NCI-H2081 treated with DMSO at 0.1 percent for 48 hours (cell line): ENCODE measurements around the gene SRCIN1.

ENCODE experiments used
- DNase-seq: peaks from one replicate; lab custom pipeline; 2025; lab: John Stamatoyannopoulos, UW

SRCIN1 gene

DNA sequence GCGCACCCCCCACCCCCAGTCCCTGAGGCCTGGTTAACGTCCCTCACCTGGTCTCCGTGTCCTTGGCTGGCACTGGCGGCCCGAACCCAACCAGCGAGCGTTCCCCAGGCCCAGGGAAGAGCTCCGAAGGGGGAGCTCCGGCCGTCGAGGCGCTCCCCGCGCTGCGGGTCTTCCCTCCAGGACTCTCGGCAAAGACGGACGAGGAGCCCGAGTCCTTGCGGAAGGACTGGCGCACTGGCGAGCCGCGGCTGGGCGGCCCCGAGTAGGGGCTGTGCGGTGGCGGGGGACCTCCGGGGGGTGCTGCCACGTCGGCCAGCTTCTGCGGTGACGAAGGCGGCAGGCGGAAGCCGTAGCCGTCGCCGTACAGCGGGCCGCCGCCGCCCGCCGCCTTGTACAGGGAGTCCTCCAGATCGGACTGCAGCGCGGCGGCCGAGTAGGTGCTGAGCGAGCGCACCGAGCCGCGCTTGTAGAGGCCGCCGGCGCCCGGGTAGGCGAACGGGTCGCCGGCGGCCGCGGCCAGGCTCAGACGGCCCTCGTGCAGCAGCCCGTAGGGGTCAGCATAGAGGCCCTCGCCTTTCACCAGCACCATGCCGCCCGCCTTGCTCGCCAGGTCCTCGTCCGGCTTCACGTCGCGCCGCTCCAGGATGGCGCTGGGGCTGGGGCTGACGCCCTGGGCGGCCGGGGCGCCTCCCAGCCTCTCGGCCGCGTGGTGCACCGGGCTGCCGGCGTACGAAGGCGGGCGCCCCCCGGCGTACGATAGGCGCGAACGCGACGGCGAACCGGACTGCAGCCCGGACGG is 44.1 kb downstream of the SRCIN1 start:
- no peak for DNase-seq

DNA sequence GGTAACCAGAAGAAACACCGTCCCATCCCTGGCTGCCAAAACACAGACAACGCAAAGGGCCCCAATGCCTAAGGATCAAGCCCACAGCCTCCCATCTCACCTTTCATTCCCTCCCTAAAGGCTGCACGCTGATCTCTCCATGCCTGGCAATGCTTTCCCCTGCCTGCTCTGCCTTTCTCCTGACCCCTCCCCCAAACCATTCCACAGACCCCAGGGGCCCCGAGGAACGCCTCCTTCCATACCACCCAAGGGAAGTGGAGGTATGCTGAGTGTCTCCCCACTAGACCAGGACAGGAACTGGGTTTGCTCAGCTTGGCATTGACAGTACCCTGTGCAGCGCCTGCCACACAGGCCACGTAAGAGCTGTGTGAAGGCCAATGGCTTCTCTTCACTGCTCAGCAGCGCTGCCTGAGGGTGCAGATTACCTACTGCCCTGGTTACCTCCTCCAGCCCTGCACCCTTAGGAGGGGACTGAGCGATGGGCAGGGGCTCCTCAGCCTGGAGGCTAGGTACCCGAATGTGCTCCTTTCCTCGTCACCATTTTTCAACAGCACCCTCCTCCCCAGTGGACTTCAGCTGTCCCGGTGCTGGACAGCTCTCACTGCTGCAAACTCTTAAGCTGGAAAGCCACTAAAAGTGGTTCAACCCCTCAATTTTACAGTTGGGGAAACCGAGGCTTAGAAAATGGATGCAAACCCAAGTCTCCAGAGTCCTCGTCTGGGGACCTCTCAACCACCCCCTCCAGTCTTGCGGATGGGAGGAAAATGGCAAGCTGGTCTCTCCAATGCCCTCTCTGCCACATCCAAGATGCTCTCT is 45.0 kb downstream of the SRCIN1 start:
- no peak for DNase-seq

DNA sequence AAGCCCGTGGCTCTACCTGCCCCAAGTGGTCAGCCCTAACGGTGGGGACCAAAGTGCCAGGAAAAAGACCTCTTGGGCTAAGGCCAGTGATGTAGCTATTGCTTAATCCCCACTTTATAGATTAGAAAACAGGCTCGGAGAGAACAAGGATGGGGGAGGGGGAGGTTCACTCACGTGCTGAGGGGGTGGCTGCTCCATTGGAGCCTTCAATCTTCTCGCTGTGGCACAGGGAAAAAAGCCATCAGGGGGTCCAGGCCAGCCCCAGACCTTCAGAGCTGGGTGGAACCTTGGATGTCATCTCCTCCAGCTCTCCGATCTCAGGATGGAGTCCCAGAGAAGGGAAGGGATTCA is 45.9 kb downstream of the SRCIN1 start:
- no peak for DNase-seq

DNA sequence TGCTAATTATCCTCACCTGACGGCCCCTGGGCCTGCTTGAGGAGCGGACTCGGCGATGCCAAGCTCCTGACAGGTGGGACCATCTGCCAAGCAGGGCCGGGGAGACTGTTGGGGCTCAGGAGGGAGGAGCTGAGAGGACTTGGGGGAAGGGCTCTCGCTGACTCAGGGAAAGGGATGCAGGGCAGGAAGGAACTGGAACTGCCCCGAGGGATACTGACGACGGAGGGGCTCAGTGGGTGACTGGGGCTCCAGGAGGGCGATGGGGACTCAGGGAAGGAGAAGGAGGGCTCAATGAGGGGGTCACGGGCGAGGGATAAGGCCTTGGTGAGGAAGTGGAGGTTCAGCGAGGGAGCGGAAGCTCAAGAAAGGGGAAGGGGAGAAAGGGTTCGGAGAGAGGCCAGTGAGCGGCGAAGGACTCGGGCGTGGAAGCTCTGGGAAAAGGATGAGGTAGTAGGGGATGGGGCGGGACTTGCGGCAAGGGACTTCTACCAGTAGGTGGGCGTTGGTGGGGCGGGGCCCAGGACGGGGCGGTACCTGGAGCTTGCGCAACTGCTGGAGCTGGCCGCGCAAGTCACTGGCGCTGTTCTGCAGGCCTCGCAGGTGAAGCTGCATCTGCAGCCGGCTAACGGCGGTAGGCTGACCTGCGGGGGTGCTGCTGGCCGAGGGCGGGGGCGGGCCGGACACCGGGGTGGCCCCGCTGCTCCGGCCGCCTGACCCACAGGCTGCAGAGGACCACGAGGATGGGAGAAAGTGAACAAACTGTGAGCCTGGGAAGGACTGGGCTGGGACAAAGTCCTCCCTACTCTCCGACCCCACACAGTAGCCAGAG is 46.5 kb downstream of the SRCIN1 start:
- DNase-seq = peak; percentile 72

DNA sequence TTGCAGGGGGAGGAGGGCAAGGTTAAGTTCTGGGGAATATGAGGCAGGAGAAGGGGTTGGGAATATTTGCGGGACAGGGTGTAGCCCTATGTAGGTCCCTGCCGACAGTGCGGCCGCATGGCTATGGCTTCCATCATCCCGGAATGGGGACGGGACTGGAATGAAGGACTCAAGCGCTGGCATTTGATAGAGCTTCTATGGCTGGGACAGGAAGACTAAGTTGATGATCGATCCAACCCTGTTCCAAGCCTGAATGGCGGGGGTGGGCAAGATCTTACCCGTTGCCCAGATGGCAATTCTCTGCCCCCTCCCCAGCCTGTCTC is 47.1 kb downstream of the SRCIN1 start:
- no peak for DNase-seq

DNA sequence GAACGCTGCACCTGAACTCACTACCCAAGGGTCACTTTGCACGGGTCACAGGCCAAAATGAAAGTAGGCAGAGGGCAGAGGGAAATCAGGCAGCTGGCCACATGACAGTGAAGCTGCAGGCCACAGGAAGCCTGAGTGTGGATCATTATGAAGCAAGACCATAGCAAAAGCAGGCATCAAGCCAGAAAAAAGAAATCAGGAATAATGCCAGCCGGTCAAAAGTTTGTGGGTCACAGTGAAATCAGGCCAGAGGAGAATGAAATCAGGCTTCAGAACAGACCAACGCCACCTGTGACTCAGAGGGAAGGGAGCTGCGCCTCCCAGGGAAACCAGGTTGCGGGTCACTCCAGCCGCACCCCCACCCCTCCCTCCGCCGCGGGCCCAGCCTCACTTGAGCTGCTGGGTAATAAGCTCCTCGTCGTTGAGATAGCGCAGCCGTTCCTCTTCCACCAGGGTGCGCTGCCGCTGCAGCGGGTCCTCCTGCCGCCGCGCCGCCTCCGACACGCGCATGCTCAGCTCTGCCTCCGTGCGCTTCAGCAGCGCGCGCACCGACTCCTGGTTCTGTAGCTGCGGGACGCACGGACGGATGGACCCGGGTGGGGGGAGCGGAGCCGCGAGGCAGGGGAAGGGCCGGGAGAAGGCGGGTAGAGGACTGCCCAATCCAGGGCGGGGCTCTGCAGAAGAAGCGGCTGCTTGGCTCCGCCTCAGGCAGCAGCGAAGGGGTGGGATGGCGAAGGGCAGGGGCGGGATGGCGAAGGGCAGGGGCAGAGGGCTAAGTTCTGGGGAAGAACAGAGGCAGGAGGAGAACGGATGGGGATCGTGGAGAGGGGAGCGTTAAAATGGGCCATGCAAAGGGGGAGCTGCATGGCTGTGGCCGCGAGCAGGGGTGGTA is 47.7 kb downstream of the SRCIN1 start:
- peak; percentile 92 for DNase-seq

DNA sequence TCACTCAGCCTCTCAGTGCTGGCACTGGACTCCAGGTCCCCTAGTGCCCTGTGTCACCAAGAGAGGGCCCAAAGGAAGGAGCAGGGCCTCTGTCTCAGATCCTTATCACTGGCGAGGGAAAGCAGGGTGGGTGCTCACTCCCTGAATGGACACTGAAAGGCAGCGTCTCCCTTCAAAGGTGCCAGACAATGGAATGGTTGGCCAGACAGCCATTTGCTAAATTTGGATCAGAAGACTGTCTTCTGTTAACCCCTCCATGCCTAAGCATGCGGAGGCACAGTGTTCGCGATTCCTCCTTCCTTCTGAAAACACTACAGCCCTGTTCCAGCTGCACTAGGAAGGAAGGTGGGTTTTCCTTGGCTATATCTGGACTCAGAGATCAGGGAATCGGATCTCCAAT is 48.4 kb downstream of the SRCIN1 start:
- no peak for DNase-seq

DNA sequence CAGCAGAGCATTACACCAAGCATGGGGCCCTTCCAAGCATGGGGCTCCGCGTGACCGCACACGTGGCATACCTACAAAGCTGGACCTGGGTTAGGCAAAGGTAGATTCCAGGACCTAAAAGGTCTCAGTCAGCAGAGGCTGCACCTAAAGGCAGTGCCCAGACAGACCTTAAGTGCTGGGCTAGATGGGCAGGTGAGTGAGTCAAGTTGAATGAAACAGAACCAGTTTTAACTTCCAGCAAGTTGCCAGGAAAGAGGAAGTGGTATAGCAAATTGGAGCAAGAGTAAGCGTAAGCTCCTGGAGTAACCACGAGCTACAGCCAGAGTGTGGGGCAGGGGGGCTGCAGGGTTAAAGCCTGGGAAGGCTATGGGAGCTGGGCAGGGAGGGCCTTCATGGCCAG is 49.5 kb downstream of the SRCIN1 start:
- no peak for DNase-seq

DNA sequence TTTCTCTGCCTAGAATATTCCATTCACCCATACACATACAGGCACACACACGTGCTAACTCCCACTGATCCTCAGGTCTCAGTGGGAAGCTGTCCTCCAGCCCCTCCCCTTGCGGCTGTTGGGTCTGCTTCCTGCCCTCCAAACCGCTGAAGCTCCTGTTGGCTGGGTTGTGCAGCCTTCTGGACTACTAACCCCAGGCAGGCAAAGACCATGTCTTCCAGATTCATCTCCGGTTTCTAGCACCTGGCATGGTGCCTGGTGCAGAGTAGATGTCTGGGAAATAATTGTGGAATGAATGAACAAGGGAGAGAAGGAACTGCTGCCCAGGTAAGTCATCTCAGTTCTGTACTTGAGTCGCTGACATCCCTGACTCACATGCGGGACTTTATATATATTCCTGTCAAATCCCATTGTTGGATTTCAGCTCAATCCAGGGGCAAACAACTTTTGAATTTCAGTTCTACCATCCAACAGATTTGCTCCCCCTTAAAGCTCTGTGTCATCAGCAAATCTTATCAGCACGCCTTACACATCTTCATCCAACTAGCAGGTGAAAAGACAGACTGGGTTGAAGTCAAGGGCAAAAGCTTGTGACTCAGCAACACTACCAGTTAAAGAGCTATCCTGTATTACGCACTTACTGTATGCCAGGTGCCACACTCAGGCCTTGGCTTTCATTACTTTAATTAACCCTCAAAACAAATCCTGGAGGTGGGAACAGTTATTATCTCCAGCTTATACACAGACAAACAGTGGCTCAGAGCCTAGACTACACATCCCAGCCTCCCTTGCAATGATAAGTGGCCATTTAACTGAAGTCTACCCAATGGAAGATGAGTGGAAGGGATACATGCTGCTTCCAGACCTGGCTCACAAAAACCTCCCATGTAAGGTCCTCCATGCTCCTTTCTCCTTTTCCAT is 51.1 kb downstream of the SRCIN1 start:
- peak; percentile 97 for DNase-seq

DNA sequence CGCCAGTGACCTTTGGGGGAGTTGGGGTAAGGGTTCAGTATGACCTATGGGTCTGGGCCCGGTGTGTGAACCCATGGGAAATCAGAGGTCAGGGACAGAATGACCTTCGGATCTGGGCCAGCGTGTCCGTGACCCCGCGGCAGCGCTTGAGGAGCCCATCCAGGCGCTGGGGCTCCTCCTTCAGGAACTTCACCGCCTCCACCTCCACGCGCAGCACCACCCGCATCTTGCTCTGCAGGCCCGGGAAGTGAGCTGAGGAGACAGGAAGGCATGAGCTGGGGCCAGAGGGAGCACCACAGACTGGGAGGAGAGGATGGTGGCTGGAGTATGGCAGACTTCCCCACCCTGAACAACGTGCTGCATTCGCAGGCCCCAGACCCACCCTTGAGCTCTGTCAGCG is 53.4 kb downstream of the SRCIN1 start:
- no peak for DNase-seq

DNA sequence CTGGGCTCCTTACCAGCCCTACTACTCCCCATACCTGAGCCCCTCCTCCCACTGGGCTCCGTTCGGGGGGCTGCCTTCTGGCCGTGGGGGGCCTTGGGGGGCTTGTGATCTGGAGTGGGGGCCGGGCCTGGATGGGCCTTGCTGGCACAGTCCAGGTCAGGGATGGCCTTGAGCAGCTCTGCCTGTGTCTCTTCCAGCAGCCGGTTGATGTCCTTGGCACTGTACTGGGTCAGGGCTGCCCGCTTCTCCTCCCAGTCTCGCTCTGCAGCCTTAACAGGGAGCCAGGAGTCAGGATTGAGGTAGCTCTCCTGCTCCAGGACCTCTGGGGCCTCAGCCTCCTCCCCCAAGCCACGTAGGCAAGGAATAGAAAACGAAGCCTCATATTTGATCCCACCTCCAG is 54.6 kb downstream of the SRCIN1 start:
- DNase-seq = no peak

DNA sequence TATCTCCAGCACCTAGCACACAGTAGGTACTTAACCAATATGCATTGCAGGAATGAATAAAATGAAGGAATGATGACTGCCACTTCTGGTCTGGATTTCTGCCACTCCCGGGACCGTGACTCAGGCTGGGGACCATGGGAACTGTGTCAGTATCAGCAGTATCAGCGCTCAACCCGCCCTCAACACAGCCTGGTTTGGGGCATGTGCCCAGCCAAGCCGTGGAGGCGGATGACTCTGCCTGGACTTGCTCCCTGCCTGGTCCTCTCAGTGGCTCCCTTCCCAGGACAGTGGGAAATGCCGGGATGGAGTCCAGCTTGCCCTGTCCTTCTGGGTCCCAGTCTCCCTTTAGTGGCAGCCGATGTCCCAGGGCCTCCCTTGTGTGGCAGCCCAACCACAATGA is 55.1 kb downstream of the SRCIN1 start:
- no peak for DNase-seq

DNA sequence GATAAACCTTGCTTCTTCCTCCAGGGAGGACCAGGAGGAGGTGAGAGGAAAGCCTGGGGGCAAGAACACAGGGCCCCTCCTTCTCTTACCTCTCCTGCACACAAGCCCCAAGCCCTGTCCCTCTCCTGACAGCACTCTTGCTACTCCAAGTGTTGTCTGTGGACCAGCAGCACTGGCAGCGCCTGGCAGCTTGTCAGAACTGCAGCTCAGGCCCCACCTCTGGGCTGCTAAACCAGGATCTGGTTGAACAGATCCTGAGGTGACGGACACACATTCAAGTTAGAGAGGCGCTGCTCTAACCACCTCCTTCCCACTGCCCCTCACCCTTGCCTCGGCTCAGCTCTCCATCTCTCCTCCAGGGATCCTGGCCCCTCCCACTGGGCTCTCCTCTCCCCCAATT is 56.5 kb downstream of the SRCIN1 start:
- no peak for DNase-seq

DNA sequence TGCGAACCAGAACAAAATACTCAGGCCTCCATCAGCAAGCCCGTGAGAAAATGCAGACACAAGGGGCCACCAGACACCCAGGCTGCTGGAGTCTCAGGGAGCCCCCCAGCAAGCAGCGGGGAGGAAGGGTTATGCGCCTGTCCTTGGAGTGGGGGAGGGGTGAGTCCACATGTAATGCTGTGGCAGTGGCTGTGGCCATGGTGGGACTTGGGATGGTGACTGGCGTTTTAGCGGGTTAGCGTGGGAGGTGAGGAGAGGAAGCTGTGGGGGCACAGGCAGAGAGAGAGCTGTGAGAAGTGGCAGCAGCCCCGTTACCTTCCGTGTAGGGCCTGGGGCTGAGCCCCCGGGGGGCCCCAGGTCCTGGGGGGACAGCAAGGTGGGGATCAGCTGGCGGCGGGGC is 58.3 kb downstream of the SRCIN1 start:
- DNase-seq = no peak

DNA sequence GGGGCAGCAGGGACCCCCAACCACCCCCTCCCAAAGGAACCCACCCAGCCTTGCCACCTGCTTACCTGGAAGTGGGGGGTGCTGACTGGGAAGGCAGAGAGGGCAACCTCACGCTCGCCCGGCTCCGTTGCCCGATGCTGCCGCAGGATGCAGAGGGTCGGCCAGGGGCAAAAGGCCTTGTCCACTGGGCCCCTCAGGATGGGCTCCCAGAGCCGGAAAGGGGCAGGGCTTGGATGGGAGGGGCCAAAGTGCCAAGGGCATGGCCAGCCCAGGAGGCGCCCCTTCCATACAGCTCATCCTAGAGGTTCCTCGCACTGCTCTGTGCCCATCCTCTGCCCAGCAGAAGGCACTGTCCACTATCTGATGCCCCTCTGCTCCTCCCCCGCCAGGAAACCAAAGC is 59.4 kb downstream of the SRCIN1 start:
- DNase-seq = no peak

DNA sequence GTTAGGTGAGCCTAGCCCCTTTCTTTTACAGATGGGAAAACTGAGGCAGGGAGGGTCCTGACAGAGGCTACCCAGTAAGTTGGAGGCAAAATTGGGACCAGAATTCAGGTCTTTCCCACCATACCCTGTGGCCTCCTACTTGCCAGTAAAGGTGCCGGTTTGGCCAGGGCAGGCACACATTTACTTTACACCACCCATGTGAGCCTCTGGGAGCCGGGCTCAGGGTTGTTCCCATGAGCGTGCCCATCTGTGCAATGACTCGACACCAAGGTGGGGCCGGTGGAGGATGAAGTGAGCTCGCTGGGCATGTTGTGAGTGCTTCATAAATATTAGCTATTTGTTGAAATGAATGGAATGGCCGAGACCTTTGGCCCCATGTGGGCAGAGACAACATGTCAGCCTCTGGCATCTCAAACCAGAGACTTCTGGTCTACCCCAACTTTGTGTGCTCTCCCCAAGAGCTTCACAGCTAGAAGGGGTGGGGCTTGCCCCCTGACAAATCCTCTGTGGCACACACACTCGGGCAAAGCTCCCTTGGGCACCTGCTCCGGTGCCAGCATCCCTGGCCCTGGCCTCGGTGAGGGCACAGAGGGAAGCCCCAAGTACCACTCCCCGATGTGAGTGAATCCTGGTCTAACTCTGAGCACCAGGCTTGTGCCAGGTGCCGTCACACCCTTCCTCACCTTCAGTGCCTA is 60.1 kb downstream of the SRCIN1 start:
- DNase-seq = no peak

DNA sequence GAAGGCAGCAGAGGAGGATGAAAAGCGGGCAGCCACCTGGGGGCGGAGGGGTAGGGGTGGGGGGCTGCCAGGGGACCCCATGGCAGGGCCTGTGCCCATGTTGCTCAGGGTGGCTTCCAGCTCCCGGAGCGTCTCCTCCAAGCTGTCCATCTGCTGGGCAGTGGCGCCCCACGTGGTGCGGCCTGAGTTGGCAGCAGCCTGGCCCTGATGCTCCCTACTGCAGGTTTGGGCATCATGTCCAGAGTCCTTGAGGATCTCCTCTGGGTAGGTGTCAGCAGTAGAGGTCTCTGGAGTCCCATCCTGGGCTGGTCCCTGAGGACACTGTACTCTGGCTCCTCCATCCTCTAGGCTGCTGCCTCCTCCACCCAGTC is 60.9 kb downstream of the SRCIN1 start:
- DNase-seq = no peak

DNA sequence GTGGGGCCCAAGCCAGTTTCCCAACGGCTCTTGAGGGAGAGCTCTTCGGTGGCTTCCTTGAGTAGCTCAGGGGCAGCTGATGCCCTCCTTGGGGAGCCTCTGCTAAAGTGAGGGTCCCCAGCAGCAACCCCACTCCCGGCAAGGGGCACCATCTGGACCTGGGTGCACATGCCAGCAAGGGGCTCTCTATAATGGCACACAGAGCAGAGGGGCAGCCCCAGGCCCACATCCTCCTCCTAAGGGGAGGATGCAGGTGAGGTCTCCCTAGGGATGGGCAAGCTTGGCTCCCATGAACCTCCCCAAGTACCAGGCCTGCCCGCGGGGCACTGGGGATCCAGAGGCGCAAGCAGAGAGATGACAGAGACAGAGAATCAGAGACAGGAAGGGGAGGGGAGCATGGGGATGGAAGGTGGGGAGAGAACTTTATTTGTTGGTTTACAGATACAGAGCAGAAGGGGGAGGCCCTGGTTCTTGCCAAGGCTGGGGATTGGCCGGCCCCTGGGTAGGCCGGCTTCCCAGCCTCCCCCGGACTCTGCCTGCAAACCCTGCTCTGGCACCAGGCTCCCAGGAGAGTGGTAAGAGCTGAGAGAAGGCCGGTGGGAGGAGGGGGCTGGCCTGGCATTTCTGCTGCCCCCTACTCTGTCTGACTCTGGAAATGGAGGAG is 61.4 kb downstream of the SRCIN1 start:
- no peak for DNase-seq

DNA sequence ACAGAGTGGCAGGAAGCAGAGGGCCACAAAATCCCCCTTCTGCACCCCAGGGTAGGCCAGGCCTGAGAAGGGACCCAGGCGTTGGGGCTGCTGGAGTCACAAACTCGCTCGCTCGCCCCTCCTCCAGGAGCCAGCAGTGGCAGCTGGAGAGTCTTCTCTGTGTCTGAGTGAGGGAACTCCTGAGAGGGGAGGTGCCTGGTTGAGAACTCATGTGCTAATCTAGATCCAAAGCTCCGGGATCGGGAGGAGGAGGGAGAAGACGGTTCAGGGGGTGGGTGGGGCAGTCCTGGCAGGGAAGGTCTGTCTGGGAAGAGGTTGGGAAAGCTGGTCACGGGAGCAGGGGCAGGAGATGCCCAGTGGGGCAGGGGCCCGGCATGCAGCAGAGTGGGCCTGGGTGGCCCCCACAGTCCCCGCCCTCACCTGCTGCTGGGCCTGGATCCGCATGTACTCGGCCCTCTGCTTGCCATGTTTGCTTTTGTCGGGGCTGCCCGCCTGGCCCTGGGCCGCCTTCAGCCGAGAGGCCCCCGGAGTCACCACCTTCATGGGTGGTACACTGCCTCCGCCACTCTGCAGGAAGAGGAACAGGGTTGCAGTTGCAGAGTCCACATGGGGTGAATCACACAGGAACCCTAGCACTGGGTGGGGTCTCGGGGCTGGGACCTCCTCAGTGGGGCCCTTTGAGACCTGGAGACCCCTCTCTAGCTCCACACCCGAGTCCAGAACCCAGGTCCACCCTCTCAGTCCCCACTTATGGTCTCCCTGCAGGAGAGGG is 62.2 kb downstream of the SRCIN1 start:
- no peak for DNase-seq
